K562 (cell line): Measurements from ENCODE around the gene ALDH6A1. TPM values are rescaled to one million over a fixed set of nuclear protein-coding genes. Genes with fewer than 3 reads are reported as not detected.

ENCODE experiments used
- CREB3L1 ChIP-seq: fragments of 450-650 bp; IDR thresholded peaks from 2 replicates; pipeline ENCODE4 v1.6.1; 2014; ENCODE audit warnings: low read depth, mild to moderate bottlenecking, moderate library complexity, borderline replicate concordance
- DACH1 ChIP-seq: fragments of 450-650 bp; IDR thresholded peaks from 2 replicates; pipeline ENCODE4 v1.6.1; 2018; ENCODE audit not compliant: partially characterized antibody
- FOS ChIP-seq: IDR thresholded peaks from 3 replicates; pipeline ENCODE4 v1.6.1; 2011; ENCODE audit not compliant: insufficient read length; ENCODE audit errors: extremely low read depth
- HDAC2 ChIP-seq: fragments of 450-650 bp; IDR thresholded peaks from 2 replicates; pipeline ENCODE4 v1.6.1; 2016; ENCODE audit warnings: mild to moderate bottlenecking
- KLF16 ChIP-seq: IDR thresholded peaks from 2 replicates; pipeline ENCODE4 v1.6.1; 2016; ENCODE audit warnings: antibody characterized with exemption
- MAZ ChIP-seq, 2 experiments: fragments of 450-650 bp in 1 of 2; sonication (generic) in 1 of 2; formaldehyde crosslinking; IDR thresholded peaks in 1 of 2; conservative IDR thresholded peaks in 1 of 2; 2 replicates each; pipeline versions ENCODE4 v1.4.0 to v1.5.0; 2020; ENCODE audit warnings: mild to moderate bottlenecking in 1 of 2, missing genetic modification reagents in 1 of 2
- MEIS2 ChIP-seq: fragments of 450-650 bp; IDR thresholded peaks from 2 replicates; pipeline ENCODE4 v1.6.1; 2014; ENCODE audit warnings: mild to moderate bottlenecking; ENCODE audit not compliant: partially characterized antibody
- POLR2AphosphoS5 ChIP-seq: IDR thresholded peaks from 2 replicates; pipeline ENCODE4 v1.6.1; 2011; ENCODE audit warnings: mild to moderate bottlenecking, low read depth, low read length, moderate library complexity; ENCODE audit not compliant: control insufficient read depth, insufficient read depth
- RAD51 ChIP-seq: fragments of 450-650 bp; IDR thresholded peaks from 2 replicates; pipeline ENCODE4 v1.7.1; 2016; ENCODE audit warnings: low read depth, mild to moderate bottlenecking, borderline replicate concordance
- TFE3 ChIP-seq: fragments of 450-650 bp; formaldehyde crosslinking; IDR thresholded peaks from 2 replicates; pipeline ENCODE4 v1.4.0; 2020; ENCODE audit warnings: mild to moderate bottlenecking, mixed read lengths
- ZNF318 ChIP-seq, 2 experiments: fragments of 450-650 bp; IDR thresholded peaks; 2 replicates each; pipeline ENCODE4 v1.6.1; 2016; ENCODE audit warnings: mild to moderate bottlenecking in 2 of 2, borderline replicate concordance in 1 of 2, low read depth in 1 of 2, moderate library complexity in 1 of 2
- polyA plus RNA-seq, 8 experiments: library from polyadenylated mRNA; depleted of rRNA in 4 of 8; stranded (reverse) in 5 of 8; unstranded in 3 of 8; fragments of >200 nt; fragmentation: Nextera tagmentation in 2 of 8; fragmentation: Illumina TruSeq in 1 of 8; extraction: Ambion mirVana in 2 of 8; extraction: Trizol in 1 of 8; gene quantifications; 2 replicates each; pipeline versions ENCODE4 v1.2.1 to v1.2.3, GENCODE V29; 2011 to 2014; ENCODE audit warnings: inconsistent platforms in 1 of 8, missing spikeins in 1 of 8
- total RNA-seq, 7 experiments: library from RNA; depleted of rRNA in 6 of 7; stranded (reverse); fragments of >200 nt in 6 of 7; fragmentation: Illumina TruSeq in 2 of 7; extraction: Trizol in 2 of 7; gene quantifications; 2 replicates each; pipeline versions ENCODE4 v1.2.1 to v1.2.3, GENCODE V29; 2011 to 2021; ENCODE audit warnings: low replicate concordance in 1 of 7

Gene ALDH6A1
- total and polyA plus RNA-seq, 9 of the 15 experiments (the other 6 are each of a cell fraction or from before 2014, with no cell fraction given) = 3.1 to 11.5 (median 4.6) TPM

- TF ChIP-seq ZNF318 (IDR thresholded peaks at IDR 0.05; ENCODE audit: borderline replicate concordance in 1 of 2, low read depth in 1 of 2) (peak in 1 of 2 experiments; percentile 86; a peak in 2 of 4 replicates), KLF16 (peak; percentile 33; the same call in 1 of the 2 replicates), HDAC2 (peak; percentile 0; the same call in 1 of the 2 replicates), FOS (peak; percentile 87), TFE3 (CRISPR knock-in tag) (peak; percentile 99), MEIS2 (peak; percentile 37), RAD51 (peak; percentile 99), DACH1 (peak; percentile 31), POLR2AphosphoS5 (peak; percentile 63), CREB3L1 (peak; percentile 69), MAZ (CRISPR knock-in tag; conservative IDR thresholded peaks at IDR 0.05 in 1 of 2, IDR thresholded peaks at IDR 0.05 in 1 of 2) (peak in 1 of 2 experiments; percentile 37; a peak in 1 of 4 replicates)
Measured at GRCh38 chr14:74084277-74085046, at the start of gene ALDH6A1, which contains the start of gene LIN52 (continued).
